Measurements from ENCODE around the gene CATSPERD. TPM values are rescaled to one million over a fixed set of nuclear protein-coding genes. Genes with fewer than 3 reads are reported as not detected.
A peak's percentile ranks its signal among the peaks of the same experiment; 100 is the strongest.

CATSPERD gene
- total and polyA plus RNA-seq, 8 donors: not detected

GRCh38 chr19:5792224-5792623 lies 71.8 kb downstream of the CATSPERD start:
- H3K27ac ChIP-seq: no peak overlapping the region
- peaks cover 7 to 23% (median 13%) of the 10 kb centered on the region in 4 donors for H3K4me1 ChIP-seq
- 91 to 96% (median 95%) methylated on average over 18 of the region's 18 CpGs for WGBS, 5 donors
- H3K9me3 ChIP-seq: no peaks in the 10 kb centered on the region
- no peaks in the 10 kb centered on the region for H3K27me3 ChIP-seq
- H3K4me3 ChIP-seq: no peak overlapping the region
- intact Hi-C loops (cut with DNase I; ENCODE audit: low total_unique reads): no loop called here
- H3K36me3 ChIP-seq: peaks cover 27 to 29% (median 29%) of the 10 kb centered on the region in 4 donors
- TF ChIP-seq POLR2AphosphoS5 (IDR thresholded peaks at IDR 0.05) (no peak), EP300 (IDR thresholded peaks at IDR 0.05) (no peak), POLR2A (IDR thresholded peaks at IDR 0.05) (no peak)
- TF ChIP-seq, protein P1, sequence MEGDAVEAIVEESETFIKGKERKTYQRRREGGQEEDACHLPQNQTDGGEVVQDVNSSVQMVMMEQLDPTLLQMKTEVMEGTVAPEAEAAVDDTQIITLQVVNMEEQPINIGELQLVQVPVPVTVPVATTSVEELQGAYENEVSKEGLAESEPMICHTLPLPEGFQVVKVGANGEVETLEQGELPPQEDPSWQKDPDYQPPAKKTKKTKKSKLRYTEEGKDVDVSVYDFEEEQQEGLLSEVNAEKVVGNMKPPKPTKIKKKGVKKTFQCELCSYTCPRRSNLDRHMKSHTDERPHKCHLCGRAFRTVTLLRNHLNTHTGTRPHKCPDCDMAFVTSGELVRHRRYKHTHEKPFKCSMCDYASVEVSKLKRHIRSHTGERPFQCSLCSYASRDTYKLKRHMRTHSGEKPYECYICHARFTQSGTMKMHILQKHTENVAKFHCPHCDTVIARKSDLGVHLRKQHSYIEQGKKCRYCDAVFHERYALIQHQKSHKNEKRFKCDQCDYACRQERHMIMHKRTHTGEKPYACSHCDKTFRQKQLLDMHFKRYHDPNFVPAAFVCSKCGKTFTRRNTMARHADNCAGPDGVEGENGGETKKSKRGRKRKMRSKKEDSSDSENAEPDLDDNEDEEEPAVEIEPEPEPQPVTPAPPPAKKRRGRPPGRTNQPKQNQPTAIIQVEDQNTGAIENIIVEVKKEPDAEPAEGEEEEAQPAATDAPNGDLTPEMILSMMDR (IDR thresholded peaks at IDR 0.05): no peak
- no peak for DNase-seq

DNA sequence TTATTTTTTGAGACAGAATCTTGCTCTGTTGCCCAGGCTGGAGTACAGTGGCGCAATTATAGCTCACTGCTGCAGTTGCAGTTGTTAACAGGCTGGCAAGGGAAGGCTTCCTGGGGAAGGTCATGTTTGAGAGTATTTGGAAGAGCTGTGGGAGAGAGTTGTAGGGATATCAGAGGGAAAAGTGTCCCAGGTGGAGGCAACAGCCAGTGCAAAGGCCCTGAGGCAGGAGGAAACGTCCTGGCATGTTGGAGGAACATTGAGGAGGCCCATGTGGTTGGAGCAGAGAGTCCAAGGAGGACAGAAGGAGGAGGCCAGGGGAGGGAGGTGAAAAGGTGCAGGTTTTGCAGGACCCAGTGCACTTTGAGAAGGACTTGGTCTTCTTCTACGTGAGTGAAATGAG lies 72.8 kb downstream of the CATSPERD start:
- Histone ChIP-seq H3K36me3 (peaks cover 18 to 20% (median 20%) of the 10 kb centered on the region in 4 donors), H3K4me3 (no peak overlapping the region), H3K4me1 (peaks cover 7 to 23% (median 13%) of the 10 kb centered on the region in 4 donors), H3K27ac (no peak overlapping the region), H3K9me3 (no peaks in the 10 kb centered on the region), H3K27me3 (no peaks in the 10 kb centered on the region)
- intact Hi-C loops (cut with DNase I; ENCODE audit: low total_unique reads): no loop called here
- TF ChIP-seq EP300 (IDR thresholded peaks at IDR 0.05) (no peak), POLR2A (IDR thresholded peaks at IDR 0.05) (no peak), POLR2AphosphoS5 (IDR thresholded peaks at IDR 0.05) (no peak)
- 84 to 91% (median 90%) methylated on average over 3 of the region's 3 CpGs for WGBS, 5 donors
- no peak for DNase-seq

GRCh38 chr19:5795382-5795919 lies 75.0 kb downstream of the CATSPERD start:
- no peak for DNase-seq
- TF ChIP-seq POLR2A (IDR thresholded peaks at IDR 0.05): no peak
- no peak for TF ChIP-seq POLR2AphosphoS5 (IDR thresholded peaks at IDR 0.05)
- no peak for TF ChIP-seq EP300 (IDR thresholded peaks at IDR 0.05)
- TF ChIP-seq, protein P1 (IDR thresholded peaks at IDR 0.05): no peak
- Histone ChIP-seq H3K9me3 (no peaks in the 10 kb centered on the region), H3K4me1 (peaks cover 18 to 32% (median 22%) of the 10 kb centered on the region in 4 donors), H3K4me3 (no peak overlapping the region), H3K27me3 (peaks cover 0 to 19% (median 5%) of the 10 kb centered on the region in 3 donors), H3K27ac (no peak overlapping the region), H3K36me3 (no peaks in the 10 kb centered on the region)
- 84 to 94% (median 92%) methylated on average over 7 of the region's 7 CpGs for WGBS, 5 donors
- intact Hi-C loops (cut with DNase I; ENCODE audit: low total_unique reads): no loop called here

- no peak for DNase-seq
- H3K27ac ChIP-seq: peak overlapping the region in 3 of 5 donors; percentile 56 to 83 (median 74)
- H3K4me3 ChIP-seq: no peak overlapping the region
- intact Hi-C loops (cut with DNase I; ENCODE audit: low total_unique reads): no loop called here
- WGBS, 5 donors: 79 to 94% (median 90%) methylated on average over 8 of the region's 8 CpGs
- no peaks in the 10 kb centered on the region for H3K36me3 ChIP-seq
- peaks cover 35 to 51% (median 45%) of the 10 kb centered on the region in 4 donors for H3K4me1 ChIP-seq
- H3K9me3 ChIP-seq: no peaks in the 10 kb centered on the region
- TF ChIP-seq POLR2AphosphoS5 (IDR thresholded peaks at IDR 0.05) (no peak), EP300 (IDR thresholded peaks at IDR 0.05) (no peak), POLR2A (IDR thresholded peaks at IDR 0.05) (no peak)
- TF ChIP-seq, protein P1 (IDR thresholded peaks at IDR 0.05): no peak
- peaks cover 0 to 47% (median 13%) of the 10 kb centered on the region in 3 donors for H3K27me3 ChIP-seq
These were observed 77.8 kb downstream of the CATSPERD start for GRCh38 chr19:5798244-5798643.
